Femur (tissue), 1 donor: ENCODE data around the gene UCN2.

Source experiments
- DNase-seq: peaks from one replicate; pipeline ENCODE4 v3.0.0-alpha.2; 2017

UCN2 gene

DNA sequence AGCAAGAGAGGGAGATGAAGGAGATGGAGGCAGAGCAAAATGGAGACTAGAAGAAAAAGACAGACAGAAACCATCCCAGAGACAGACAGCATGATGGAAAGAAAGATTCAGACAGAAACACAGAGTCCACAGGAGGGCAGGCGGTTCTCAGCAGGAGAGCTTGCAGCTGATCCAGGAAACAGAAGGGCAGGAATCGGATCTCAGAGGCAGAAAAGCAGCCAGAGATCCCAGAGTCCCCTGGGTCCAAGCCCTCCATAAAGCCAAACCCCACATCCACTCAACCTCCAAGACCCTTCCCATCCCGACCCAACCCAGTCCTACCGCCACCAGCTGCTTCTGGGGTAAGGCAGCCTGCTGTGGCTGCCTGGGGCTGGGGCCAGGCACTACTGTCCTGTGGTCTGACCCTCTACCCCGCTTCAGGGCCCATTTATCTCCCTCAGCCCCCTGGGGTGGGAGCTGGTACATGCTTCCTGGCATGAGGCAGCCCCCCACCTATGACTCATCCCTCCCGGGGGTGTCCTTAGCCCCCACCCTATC lies at the start of gene UCN2:
Gene UCN2 (minus strand): TSS at position 400 of the 537 bp plus-strand sequence. CDS start 657 bp downstream, outside the sequence.
- no peak for DNase-seq

DNA sequence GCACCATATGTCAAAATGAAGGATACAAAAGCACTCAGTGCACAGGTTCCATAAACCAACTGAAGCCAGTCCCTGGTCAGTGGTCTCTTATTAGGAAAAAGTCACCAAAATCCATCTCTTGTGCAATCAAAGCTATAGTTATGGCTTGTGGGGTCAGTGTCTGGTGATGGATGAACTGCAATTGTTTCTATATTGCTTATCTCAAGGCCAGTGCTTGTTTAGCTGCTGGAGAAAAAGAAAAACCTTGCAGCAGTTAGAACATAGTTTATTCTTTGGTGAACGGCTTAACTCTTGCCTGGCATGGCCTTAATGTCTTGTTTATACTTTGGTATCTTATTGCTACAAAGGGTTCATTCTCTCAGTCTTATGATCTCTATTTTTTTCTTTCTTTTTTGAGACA lies 48.7 kb upstream of the UCN2 start:
- DNase-seq: no peak

DNA sequence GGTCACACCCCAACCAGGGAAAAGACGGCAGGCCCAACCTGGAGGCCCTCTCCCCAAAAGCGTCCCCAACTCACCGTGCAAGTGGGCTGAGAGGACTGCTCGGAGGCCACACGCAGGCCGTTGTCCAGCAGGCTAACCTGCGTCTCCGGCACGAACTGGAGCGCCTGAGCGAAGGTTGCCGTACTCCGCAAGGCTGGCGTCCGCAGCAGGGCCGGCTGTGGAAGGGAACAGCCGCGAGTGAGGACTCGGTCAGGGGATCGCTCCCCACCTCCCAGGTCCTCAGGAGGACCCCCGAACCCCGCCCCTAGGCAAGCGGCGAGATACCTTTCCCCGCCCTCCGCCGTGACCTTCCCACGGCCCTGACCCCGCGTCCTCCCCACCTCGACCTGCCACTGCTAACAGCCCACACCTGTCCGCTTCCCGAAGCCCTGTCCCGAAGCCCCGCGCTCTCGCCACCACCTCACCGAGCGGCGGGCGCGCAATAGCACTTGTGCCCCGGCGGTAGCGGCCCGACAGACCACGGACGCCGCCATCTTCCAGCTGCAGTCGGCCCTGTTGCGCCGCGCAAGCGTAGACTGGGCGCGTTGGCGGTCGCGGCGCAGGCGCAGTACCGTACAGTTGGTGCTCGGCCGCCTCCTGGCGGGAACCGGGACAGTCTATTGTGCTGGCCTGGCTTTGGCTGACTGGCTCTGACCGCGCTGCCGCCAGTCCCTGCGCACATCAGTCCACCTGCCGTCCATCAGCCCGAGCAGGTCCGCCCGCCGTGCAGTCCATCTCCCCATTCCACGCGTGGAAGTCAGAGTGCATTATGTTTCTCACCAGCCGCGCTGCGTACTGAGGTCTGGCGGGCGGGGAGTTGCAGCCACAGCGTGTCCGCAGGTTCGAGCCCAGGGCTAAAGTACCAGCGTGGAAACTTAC lies 45.8 kb upstream of the UCN2 start, which contains the start of gene UQCRC1:
Gene UQCRC1 (minus strand): TSS at position 559 of the 918 bp plus-strand sequence. CDS start 26 bp downstream, at position 533.
- peak; percentile 96 for DNase-seq

DNA sequence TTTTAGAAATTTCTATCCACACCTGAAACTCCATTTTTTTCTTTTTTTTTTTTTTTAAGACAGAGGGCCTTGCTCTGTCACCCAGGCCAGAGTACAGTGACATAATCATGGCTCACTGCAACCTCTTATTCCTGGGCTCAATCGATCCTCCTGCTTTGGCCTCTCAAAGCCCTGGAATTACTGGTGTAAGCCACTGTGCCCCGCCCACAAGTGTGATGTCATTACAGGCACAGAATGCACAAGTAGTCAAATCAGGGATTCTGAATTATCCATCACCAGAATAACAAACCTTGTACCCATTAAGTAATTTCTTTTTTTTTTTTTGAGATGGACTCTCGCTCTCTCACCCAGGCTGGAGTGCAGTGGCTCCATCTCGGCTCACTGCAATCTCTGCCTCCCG lies 43.9 kb upstream of the UCN2 start:
- DNase-seq: no peak

- DNase-seq: no peak
Observed at GRCh38 chr3:48601622-48601994, 38.0 kb upstream of the UCN2 start.

DNA sequence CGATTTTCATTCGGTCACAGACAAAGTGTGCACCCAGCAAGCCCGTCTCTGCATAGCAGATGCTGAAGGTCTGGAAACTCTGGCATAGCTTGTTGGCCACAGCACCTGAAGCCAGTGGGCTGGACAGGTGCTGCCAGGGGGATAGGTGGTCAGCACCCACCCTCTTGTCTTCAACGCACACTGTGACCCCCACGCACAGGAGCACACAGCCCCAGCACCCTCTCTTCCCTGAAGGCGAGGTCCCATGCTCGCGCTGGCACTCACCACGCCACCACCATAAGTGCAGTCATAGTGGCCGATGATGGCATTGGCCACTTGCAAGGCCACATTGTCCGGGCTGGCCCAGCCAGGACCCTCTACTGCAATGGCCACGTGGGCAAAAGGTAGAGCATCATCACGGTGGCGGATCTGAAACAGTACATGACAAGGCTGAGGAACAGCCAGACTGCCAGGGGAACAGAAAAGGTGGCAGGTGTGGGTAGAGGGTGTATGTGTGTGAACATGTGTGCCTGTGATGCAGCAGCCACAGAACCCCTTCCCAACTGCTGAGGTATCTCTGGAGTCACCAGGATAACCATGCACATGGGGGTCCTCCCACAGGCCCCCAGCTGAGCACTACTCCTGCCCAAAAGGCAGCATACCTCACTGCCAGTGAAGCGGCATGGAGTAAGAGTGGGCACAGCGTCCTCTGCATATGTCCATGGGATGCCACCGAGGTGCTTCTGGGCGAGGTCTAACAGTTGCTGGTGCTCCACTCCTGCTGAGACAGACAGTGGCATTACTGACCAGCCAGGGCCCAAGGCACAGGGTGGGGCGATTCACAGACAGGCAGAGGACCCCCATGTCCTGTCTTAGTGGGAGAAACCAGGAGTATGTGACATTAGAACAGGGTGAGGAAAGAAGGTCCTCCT lies 37.4 kb upstream of the UCN2 start:
- DNase-seq: no peak

DNA sequence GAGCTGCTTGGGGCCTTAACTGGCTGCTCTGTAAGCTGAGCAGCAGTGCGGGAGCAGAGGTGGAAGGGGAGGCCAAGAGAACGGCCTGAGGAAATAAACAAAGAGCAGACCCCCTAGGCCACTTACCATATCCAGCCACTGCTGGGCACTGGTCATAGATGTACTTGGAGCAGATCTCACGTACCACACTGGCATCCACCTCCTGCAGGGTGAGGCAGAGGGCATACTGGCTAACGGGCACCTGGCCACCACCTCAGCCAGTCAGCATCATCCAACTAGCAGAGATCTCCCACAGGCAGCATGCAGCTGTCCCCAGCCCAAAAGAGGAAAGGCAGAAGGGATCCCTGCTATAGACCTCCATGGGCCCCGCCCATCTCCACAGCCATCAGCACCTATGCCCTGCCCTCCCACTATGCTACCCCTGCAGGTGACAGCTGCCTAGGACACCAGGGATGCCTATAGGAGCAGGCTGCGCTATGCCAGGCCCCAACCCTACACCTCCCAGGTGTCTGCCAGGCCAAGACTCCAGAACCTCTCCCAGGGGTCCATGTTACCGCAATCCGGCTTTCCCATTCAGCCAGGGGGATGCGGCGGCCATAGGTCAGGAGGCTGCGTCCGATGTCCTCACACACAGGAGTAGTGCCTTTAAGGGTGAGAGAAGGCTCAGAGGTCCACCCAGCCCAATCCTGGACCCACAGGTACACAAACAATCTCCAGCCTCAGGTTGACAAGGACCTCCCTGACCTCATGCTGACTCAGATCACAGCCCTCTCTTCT lies 36.1 kb upstream of the UCN2 start:
- DNase-seq: no peak

- DNase-seq: no peak
Observed at GRCh38 chr3:48599077-48599501, 35.5 kb upstream of the UCN2 start.

DNA sequence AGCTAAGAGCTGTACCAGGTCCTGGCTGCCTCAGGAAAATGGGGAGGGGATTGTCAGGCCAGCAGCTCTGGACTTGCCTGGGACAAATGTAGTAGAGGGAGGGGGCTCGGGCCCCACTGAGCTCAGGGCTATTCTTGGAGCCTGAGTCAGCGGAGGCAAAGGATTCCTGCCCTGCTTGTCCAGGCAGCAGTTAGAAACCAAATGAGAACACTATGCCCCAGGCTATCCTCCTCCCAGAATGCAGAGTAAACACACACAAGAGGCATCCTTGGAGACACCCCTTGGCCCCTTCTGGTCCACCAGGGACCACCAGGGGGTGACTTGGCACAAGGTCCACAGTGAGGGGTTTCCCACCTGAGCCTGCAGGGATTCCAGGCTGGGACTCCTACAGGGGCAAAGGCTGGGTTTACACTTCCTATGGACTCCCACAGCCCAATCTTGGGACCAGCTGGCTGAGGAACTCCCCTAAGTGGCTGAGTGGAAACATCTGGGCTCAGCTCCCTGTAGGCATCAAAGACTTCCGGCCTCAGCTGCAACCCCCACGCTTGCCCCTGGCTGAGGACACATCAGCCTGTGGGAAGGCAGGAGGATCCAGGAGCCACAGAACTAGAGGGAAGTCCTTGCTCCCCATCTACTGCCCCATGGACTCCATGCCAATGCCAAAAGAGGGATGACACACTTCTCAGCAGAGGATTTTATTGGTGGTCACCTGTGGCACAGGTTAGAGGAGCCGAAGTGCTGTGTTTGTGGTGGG lies 34.9 kb upstream of the UCN2 start:
- peak; percentile 61 for DNase-seq

GRCh38 chr3:48597408-48597800 lies 33.8 kb upstream of the UCN2 start:
- DNase-seq: no peak

- no peak for DNase-seq
Observed at GRCh38 chr3:48596676-48597407, 33.3 kb upstream of the UCN2 start.

GRCh38 chr3:48596157-48596556 lies 32.6 kb upstream of the UCN2 start:
- DNase-seq: no peak

GRCh38 chr3:48595526-48596121 lies 32.0 kb upstream of the UCN2 start:
- no peak for DNase-seq

DNA sequence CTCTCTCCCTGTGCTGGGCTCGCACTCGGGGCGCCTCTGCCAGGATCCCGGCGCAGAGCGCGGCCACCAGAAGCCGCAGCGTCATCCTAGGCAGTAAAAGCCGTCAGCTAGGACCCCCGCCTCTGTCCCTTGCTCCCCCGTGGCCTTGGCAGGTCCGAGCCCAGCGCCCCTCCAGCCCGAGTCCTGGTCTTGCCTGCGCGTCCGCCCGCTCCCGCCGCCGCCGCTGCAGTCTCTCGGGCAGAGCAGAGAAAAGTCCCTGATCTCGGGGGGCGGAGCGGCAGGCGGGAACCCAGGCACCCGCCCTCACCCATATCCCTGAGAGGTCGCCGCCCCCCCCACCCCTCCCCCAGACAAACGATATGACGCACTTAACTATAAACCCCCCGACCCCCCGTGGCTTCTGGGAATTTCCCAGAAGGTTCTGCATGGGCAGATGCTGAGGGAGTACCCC lies 31.5 kb upstream of the UCN2 start, which contains the start of gene COL7A1:
Gene COL7A1 (minus strand): TSS at position 255 of the 451 bp plus-strand sequence. CDS start 170 bp downstream, at position 85.
- DNase-seq: no peak

GRCh38 chr3:48594417-48595049 lies 31.0 kb upstream of the UCN2 start:
- no peak for DNase-seq

GRCh38 chr3:48593337-48593736 lies 29.8 kb upstream of the UCN2 start:
- no peak for DNase-seq

- DNase-seq: no peak
Observed at GRCh38 chr3:48592519-48593087, 29.0 kb upstream of the UCN2 start.

DNA sequence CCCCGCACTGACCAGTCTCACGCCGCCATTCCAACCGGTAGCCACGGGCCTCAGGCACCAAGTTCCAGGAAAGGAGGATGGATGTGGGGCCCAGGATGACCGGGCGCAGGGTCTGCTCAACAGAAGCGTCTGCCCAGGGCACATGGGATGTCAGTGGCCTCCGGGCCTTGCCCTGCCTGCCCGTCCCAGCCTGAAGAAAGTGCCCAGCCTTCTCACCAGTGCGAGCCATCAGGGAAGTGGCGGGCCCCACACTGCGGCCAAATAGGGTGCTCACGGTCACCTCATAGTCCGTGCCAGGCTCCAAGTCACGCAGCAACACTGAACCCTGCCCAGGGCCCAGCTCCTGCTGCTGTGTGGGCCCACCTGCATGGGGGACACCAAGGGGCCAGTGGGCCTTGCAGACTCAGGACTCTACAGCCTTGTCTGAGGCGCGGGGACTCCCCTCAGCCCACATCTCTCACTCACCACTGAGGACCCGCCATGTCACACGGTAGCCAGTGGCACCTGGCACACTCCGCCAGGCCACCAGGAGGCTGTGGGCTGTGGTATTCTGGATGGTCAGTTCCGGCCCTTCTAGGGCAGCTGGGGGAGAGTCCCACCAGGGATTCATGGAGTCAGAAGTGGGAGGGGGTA lies 28.4 kb upstream of the UCN2 start:
- DNase-seq: no peak

DNA sequence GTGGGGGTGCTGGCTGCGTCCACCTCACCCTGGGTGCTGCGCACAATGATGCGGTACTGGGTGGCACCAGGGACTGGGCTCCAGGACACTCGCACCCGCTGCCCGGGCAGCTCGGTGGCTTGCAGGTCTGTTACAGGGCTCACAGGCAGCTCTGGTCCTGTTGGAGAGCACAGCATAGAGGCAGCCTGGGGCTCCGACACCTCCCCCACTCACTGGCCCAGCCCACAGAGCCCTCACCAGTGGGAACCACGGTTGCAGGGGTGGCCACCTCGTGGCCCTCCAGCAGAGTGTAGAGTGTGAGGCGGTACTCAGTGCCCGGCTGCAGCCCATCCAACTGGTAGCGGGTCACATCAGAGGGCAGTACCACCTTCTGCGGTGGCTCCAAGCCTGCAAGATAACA lies 27.9 kb upstream of the UCN2 start:
- no peak for DNase-seq
